ENCODE measurements around the gene MAD1L1. TPM values are rescaled to one million over a fixed set of nuclear protein-coding genes. Genes with fewer than 3 reads are reported as not detected.

The MAD1L1 gene
- total RNA-seq, 1 donor from 2014 or later: 57.6 TPM

- Mint-ChIP-seq H3K27me3 (ENCODE audit: unreplicated experiment) (peaks cover 3% of the 10 kb centered on the region), H3K4me3 (ENCODE audit: unreplicated experiment) (no peak overlapping the region), H3K27ac (ENCODE audit: unreplicated experiment) (no peak overlapping the region), H3K36me3 (ENCODE audit: unreplicated experiment) (no peaks in the 10 kb centered on the region), H3K9me3 (ENCODE audit: unreplicated experiment) (peaks cover 1% of the 10 kb centered on the region), H3K4me1 (ENCODE audit: low read depth, unreplicated experiment) (peaks cover 11% of the 10 kb centered on the region)
- DNase-seq: no peak
- TF ChIP-seq CTCF (IDR thresholded peaks at IDR 0.05; ENCODE audit: partially characterized antibody, unreplicated experiment): no peak
Measured at GRCh38 chr7:1809070-1809469, 423.7 kb downstream of the MAD1L1 start.

GRCh38 chr7:1807821-1808600, 424.7 kb downstream of the MAD1L1 start:
- Mint-ChIP-seq H3K4me3 (ENCODE audit: unreplicated experiment) (no peak overlapping the region), H3K9me3 (ENCODE audit: unreplicated experiment) (peaks cover 1% of the 10 kb centered on the region), H3K27ac (ENCODE audit: unreplicated experiment) (no peak overlapping the region), H3K27me3 (ENCODE audit: unreplicated experiment) (peaks cover 3% of the 10 kb centered on the region), H3K4me1 (ENCODE audit: low read depth, unreplicated experiment) (peaks cover 9% of the 10 kb centered on the region), H3K36me3 (ENCODE audit: unreplicated experiment) (peaks cover 5% of the 10 kb centered on the region)
- DNase-seq: no peak
- no peak for TF ChIP-seq CTCF (IDR thresholded peaks at IDR 0.05; ENCODE audit: partially characterized antibody, unreplicated experiment)

- Mint-ChIP-seq H3K36me3 (ENCODE audit: unreplicated experiment) (peaks cover 14% of the 10 kb centered on the region), H3K27ac (ENCODE audit: unreplicated experiment) (no peak overlapping the region), H3K4me3 (ENCODE audit: unreplicated experiment) (no peak overlapping the region), H3K4me1 (ENCODE audit: low read depth, unreplicated experiment) (peaks cover 6% of the 10 kb centered on the region), H3K27me3 (ENCODE audit: unreplicated experiment) (no peaks in the 10 kb centered on the region), H3K9me3 (ENCODE audit: unreplicated experiment) (no peaks in the 10 kb centered on the region)
- no peak for TF ChIP-seq CTCF (IDR thresholded peaks at IDR 0.05; ENCODE audit: partially characterized antibody, unreplicated experiment)
- DNase-seq: no peak
Measured at GRCh38 chr7:1806354-1806753, 426.4 kb downstream of the MAD1L1 start.

GRCh38 chr7:1804310-1804709, 428.4 kb downstream of the MAD1L1 start:
- Mint-ChIP-seq H3K36me3 (ENCODE audit: unreplicated experiment) (peaks cover 14% of the 10 kb centered on the region), H3K4me1 (ENCODE audit: low read depth, unreplicated experiment) (no peaks in the 10 kb centered on the region), H3K27ac (ENCODE audit: unreplicated experiment) (no peak overlapping the region), H3K9me3 (ENCODE audit: unreplicated experiment) (no peaks in the 10 kb centered on the region), H3K4me3 (ENCODE audit: unreplicated experiment) (no peak overlapping the region), H3K27me3 (ENCODE audit: unreplicated experiment) (no peaks in the 10 kb centered on the region)
- DNase-seq: no peak
- TF ChIP-seq CTCF (IDR thresholded peaks at IDR 0.05; ENCODE audit: partially characterized antibody, unreplicated experiment): no peak

- Mint-ChIP-seq H3K27me3 (ENCODE audit: unreplicated experiment) (no peaks in the 10 kb centered on the region), H3K4me3 (ENCODE audit: unreplicated experiment) (no peak overlapping the region), H3K9me3 (ENCODE audit: unreplicated experiment) (no peaks in the 10 kb centered on the region), H3K4me1 (ENCODE audit: low read depth, unreplicated experiment) (no peaks in the 10 kb centered on the region), H3K27ac (ENCODE audit: unreplicated experiment) (no peak overlapping the region), H3K36me3 (ENCODE audit: unreplicated experiment) (peaks cover 14% of the 10 kb centered on the region)
- no peak for DNase-seq
- TF ChIP-seq CTCF (IDR thresholded peaks at IDR 0.05; ENCODE audit: partially characterized antibody, unreplicated experiment): no peak
Measured at GRCh38 chr7:1802899-1803298, 429.8 kb downstream of the MAD1L1 start.
